Activated CD8-positive, alpha-beta memory T cell treated with anti-CD3 and anti-CD28 coated beads, Interleukin-2, amount 50 U/mL, for 1 hour (primary cell): ENCODE results near the gene ATXN7L1.

Experiments used
- DNase-seq: peaks from one replicate; pipeline ENCODE4 v3.0.0-alpha.2; 2020; ENCODE audit errors: extremely low read depth

ATXN7L1 gene

DNA sequence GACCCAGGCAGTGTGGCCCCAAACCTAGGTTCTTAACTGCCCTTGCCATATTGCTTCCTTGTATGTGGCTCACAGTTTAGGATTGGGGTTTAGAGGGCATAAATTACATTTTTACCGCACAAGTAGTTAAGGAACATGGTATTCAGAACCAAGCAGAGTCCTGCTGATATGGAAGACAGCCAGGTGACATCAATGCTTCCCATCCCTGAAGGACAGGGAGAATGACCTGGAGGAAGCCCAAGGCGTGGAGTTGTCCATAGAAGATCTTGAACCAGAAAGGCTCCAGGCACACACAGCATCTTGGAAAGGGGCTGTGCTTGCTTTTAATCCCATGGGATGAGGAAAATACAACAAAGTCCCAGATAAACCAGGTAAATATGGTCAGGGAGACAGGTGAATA lies 48.3 kb downstream of the ATXN7L1 start:
- no peak for DNase-seq

DNA sequence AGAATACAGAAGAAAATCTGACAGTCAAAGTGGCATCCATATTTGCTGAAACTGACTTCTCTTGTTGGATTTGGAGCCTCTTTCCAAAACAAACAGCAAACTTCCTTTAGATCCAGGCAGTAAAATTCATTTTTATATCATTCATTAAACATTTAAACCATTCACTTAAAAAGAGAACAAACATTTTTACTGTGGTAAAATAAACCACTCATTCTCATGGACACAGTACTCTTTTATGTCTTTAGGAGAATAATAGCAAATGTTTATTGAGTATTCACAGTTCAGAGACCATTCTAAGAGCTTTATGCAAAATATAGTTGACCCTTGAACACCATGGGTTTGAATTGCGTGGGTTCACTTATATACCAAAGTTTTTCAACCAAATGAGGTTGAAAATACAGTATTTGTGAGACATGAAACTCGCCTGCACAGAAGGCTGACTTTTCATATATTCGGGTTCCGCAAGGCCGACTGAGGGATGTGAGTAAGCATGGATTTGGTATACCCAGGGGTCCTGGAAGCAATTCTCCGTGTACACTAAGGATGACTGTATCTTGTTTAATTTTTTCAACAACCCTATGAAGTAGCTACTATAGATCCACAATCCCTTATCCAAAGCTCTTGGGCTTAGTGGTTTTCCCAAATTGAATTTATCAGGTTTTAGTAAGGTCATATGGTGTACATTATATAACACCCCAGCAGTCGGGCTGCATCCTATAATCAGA lies 49.1 kb downstream of the ATXN7L1 start:
- DNase-seq = no peak

DNA sequence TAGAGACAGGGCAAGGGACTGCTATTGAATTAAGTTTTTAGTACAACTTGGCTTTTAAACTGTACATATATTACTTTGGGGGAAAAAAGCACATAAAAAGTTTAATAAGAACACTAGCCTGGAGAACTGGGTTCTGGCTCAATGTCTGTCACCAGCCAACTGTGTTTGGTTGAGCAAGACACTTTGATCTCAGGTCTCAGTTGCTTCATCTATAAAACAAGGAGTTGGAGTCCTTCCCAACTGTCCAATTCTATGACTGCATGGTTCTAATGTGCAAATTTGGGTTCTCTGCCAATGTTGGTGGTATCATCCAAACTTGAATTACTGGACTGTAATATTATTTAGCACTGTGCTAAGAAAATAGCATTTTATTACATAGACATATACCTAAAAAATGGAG lies 50.3 kb downstream of the ATXN7L1 start:
- DNase-seq = no peak

DNA sequence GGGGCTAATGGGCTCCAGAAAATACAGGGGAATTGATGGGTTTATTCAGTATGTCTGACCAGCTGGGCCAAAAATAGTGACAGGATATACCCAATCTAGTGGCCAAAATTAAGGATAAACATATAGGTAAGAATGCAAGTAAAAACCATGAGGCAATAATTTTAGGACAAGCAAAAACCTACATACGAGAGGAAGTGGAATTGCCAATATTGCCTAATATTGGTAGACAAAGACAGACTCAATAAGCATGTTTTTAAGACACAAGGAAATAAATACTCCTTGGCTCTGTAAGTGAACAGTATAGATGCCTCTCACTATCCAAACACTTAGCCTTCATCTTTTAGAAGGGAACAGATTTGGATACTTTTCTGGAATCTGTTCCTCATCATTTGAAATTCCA lies 51.0 kb downstream of the ATXN7L1 start:
- DNase-seq = no peak

DNA sequence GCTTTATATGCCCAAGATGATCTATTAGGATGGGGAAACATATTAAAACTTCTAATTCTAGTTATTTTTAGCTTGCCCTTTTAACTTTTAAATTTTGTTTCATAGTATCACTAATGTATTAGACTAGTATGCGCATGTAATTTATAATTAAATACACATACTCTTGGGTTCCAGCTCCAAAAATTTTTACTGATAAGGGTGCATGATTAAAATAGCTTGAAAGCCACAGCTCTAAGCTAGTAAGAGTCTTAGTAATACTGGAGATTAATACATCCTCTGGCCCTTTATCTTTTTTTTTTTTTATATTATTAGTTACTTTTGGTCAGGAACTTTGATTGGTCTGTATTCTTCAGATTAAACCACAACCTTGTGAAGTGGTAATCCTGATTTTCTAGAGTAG lies 53.6 kb downstream of the ATXN7L1 start:
- DNase-seq = no peak

DNA sequence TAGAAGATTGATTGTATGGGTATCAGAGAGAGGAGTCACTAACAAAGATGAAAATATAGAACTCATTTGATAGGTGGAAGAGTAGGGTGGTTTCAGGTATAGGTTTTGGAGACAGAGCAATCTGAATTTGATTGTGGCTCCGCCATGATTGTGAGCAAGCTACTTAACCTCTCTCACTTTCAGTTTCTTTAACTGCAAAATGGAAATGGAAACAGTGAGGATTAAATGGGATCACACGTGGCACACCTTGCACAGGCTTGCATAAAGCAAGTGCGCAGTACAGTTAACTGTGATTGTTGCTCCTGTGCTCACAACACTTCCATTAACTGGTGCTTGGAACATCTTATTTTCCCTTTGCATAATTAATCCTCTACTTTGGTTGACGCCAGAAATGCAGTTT lies 54.9 kb downstream of the ATXN7L1 start:
- DNase-seq = no peak

DNA sequence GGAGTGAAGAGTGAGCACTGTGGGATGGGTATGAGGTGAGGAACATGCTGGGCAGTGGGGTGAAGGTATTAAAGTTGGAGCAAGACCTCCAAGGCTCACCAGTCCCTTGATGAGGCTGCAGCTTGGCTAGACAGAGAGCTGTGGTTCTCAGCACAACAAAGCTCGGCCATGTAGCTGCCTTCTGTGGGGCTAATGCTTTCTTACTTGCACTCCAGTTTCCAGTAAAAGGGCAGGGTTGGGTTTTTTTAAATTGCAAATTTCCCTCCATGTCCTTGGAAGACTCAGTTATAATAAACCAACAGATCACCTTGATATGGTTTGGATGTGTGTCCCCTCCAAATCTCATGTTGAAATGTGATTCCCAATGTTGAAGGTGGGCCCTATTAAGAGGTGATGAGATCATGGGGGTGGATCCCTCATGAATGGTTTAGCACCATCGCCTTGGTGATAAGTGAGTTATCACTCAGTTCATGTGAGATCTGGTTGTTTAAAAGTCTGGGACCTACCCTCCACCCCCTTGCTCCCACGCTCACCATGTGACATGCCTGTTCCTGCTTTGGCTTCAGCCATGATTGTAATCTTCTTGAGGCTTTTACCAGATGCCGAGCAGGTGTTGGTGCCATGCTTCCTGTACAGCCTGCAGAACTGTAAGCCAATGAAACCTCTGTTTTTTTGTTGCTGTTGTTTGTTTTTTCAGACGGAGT lies 55.9 kb downstream of the ATXN7L1 start:
- no peak for DNase-seq

DNA sequence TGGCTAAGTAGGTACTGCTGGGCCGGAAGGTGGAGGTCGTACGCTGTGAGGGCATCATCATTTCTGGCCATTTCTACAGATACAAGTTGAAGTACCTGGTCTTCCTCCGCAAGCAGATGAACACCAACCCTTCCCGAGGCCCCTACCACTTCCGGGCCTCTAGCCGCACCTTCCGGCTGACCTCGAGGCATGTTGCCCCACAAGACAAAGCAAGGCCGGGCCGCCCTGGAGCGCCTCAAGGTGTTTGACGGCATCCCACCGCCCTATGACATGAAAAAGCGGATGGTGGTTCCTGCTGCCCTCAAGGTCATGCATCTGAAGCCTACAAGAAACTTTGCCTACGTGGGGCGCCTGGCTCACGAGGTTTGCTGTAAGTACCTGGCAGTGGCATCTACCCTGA lies 56.8 kb downstream of the ATXN7L1 start:
- DNase-seq = no peak

DNA sequence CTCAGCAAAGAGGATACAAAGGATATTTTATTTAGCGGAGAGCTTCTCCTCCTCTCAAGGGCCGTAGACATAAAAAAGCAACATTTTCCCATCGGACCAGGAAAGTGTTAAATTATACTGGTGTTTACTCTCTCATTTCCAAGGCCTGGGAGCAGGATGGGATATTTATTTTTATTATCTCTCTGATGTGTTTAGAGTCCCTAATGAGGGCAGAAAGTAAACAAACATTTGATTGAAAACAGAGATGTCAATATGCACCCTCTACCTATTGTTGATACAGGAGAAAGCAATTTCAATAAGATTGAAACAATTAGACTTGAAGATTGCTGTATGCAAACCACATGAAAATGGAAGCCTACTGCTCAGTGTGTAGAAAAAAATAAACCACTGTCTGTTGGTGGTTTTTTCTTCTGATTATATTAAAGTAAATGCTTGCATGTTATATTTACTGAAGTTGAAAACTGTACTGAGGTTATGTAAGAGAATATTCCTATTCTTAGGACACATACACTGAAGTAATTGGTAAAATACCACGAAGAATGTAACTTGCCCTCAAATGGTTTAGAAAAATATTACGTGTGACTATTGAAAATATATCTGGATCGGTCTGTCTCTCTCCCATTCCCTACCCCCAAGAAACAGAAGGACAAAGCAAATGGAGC lies 59.3 kb downstream of the ATXN7L1 start:
- DNase-seq = no peak

DNA sequence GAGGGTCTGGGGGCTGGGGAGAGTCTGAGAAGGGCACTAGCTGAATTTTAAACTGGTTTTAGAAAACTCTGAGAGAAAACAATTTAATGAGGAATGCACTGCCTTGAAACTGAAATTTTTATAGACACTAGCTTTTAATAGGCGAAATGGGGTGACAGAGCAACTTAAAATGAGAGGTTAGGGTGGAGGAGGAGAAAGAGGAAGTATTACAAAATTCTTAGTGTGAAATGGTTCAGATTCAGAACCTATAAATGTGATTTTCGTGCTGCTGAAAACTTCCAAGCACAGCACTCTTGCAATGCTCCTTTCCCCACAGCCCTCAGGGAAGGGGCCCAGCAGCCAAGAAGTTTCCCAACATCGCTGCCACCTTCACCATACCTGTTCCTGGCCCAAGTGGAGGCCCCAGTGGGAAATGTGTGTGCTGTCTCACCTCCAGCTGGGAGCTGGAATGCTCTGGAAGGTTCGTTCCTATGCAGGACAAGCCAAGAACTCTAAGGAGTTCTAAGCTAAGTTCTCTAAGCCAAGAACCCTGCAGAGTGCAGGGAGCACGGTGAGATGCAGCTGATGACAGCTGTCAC lies 60.0 kb downstream of the ATXN7L1 start:
- DNase-seq = no peak

DNA sequence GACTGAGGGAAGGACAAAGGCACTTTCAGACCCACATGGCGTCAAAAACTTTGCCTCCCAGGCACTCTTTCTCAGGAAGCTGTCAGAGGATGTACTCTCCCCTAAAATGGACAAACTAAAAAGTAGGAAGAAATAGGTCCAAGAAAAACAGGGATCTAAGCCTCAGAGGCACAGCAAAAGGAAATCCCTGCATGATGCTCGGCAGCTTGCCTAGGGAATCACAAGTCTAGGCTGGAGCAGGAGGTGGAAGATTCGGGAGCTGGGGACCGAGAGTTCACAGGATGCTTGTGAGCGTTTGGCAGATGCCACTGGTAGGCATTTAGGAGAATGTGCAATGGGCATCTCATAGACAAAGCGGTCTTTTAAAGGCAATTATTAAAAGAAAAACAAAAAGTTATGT lies 60.8 kb downstream of the ATXN7L1 start:
- no peak for DNase-seq

DNA sequence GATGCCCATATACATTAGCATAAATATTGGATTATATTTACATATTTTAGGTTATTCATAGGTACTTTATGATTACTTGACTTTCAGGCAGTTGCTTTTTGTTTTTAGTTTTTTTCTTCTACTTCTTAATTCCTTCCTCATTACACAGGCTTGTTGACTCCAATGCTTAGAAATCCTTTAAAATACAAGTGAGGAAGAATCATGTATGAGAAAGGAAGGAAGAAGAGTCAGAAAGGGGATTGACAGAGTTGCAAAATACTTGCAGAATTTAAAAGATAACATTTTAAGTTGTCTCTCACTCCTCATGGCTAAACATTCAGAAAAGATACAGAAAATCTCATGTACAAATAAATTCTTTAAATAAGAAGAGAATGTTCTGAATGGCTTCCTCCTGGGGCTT lies 61.9 kb downstream of the ATXN7L1 start:
- DNase-seq = no peak

DNA sequence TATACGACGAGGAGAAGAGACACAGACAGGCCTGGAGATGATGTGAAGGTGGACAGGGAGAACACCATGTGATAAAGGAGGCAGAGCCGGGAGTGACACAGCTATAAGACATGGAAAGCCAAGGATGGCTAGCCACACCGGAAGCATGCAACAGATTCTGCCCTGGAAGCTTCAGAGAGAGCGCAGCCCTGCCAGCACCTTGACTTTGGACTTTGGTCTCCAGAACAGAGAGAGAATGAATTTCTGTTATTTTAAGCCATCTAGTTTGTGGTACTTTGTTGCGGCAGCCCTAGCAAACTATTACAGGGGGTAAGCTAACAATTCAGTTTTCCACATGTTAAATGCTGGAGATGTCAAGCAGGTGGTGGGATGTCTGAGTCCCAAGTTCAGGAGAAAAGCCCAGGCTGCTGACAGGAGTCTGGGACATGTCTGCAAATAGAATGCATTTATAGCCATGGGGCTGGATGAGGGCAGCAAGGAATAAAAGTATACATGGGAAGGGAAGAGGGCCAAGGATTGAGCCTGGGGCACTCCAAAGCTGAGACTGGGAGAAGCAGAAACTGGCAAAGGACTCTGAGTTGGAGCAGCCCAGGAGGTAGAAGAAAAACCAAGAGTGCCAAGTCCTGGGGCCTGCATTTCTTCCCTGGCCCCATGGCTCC lies 65.1 kb downstream of the ATXN7L1 start:
- DNase-seq = no peak

DNA sequence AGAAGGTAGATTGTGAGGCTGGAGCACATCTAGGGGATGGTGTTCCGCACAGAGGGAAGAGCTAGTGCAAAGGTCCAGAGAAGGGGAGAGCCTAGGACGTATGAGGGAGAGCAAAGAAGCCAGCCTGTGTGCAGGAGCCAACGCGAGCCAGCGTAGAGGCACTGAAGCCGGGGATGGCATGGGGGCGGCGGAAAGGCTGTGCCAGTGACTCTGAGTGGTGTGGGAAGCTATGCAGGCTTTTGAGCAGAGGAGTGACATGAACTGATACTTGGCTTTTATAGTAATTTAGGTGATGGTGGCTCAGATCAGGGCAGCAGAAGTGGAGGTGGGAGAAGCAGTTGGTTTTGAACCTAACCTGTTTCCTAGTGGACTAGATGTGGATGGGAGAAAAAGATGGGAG lies 65.8 kb downstream of the ATXN7L1 start:
- DNase-seq = no peak

DNA sequence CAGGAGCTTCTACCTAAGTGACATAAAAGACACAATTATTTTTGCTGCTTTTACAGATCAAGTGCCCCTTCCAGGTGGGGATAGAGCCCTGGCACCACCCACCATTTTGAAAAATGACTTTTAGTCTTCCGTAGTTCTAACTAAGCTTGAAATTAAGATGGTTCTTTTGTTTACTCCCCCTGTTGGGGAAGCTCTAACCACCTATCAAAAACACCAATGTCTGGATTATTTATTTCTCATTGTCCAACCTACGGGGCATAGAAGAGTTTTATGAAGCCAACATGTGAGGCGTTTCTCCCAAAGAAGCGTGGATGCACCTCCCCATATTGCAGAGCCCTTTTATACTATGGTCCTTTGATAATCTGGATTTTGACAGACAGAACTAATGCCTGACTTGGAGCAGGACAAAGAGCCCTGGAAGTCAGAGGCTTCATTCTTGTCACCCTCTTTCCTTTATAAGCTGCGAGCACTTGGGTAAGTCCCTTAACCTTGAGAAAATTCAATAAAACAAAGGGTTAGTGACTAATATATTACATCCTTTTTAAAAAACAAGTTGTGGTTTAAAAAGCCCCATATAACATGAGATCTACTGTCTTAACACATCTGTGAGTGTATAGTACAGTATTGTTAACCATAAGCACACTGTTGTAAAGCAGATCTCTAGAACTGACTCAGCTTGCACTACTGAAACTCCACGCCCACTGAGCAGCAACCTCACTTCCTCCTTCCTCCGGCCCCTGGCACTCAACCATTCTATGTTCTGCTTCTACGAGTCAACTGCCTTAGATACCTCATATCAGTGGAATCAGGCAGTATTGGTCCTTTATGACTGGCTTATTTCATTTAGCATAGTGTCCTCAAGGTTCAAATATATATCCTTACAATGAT lies 67.5 kb downstream of the ATXN7L1 start:
- peak; percentile 24 for DNase-seq

DNA sequence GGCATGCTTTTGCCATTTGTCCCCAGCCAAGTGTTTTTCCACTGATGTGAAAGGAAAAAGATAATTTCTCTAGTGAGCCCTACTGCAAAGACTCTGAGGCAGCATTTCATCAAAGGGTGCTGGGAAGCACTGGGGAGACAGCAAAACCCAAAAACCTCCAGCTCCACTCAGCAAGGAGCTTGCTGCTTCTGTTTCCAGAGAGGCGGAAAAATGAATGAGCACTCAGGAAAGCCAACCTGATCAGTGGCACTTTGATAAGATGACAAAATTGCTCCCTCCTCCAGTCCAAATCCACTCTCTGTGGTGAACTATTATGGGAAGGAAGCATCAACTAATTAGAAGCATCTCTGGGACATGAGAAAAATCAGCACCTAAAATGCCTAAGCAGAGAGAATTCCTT lies 68.2 kb downstream of the ATXN7L1 start:
- DNase-seq = no peak

DNA sequence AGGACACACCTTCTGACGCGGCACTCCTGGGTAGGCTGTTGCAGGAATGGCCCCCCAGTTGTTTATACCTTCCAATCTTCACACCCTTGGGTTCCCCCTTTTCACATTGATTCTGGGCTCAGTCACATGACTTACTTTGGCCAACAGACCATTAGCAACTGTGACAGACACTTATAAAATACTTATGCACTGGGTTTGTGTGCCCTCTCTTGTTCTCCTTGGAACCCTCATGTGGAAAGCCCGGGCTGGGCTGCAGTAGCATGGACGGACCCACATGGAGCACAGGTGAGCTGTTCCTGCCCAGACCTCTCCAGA lies 69.0 kb downstream of the ATXN7L1 start:
- no peak for DNase-seq

DNA sequence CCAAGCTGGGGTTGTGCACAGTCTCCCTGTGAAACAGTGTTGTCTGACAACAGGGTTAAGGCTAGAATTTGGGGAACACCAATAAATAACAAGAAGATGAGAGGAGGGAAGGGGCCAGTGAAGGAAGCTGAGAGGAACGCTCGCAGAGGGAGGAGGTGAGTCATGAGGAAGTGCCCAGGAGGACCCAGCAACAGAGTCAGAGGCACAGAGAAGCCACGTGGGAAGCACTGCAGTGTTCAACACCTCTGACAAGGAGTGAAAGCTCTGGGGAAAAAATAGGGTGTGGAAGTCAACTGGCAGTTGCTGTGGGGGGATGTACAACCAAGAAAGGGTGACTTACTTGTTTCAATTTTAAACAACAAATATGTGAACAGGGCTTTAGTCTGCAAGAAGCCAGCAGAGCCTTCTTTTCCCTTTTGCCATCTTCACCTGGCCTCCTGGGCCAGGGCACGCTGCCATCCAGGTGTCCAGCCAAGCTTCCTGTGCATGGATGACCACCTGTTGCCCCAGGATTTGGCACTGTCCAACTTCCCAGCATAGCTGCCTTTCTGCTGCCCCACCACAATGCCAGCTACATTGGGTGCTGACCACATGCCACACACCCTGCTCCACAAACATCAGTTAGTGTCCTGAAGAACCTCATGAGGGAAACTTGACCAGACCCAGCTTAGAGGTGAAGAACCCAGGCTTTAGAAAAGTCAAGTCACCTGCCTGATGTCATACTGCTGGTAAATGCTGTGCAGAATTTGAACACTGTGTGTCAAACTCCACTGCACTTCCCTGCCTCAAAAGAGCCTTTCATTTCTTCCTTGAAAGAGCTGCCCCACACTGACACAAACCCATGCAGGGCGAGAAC lies 69.6 kb downstream of the ATXN7L1 start:
- DNase-seq = peak; percentile 16

DNA sequence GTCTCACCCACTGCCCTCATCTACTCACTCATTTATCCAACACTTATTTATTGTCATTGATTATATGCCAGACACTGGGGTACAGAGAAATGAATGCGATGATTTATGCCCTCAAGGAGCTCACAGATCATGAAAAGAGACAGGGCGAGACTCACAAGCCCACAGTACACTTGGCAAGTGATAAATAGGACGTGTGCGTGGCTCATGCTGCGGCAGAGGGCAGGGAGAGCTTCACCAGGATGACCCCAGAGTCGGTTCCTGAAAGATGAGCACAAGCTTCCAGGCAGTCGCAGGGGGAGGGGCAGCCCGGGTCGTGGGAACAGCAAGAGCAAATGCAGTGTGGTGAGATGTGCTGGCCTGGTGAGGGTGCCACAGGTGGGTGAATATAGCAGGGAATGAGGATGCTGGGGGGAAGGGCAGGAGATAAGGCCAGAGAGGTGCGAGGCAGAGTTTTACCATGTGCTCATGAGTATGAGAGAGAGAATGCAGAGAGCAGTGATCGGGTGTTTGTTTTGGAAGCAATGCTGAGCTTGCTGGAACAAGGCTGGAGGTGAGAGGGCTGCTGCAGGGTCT lies 70.9 kb downstream of the ATXN7L1 start:
- no peak for DNase-seq

DNA sequence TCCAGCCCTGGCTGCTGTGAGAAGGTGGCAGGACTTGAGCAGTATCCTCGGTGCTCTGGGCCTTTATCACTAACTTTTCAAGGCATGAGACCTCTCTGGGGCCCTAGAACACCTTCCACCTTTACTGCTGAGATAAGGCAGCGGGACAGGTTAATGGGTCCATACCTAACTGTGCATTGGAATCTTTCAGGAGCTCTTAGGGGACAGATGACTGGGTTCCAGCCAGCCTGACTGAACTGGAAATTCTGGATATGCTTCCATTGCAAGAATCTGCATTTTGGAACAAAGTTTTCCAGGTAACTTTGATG lies 73.0 kb downstream of the ATXN7L1 start:
- DNase-seq = no peak
